HEK293 (cell line): ENCODE measurements around the gene TESK2.

ENCODE experiments used
- CTCF ChIP-seq: fragments of 450-650 bp; formaldehyde crosslinking; IDR thresholded peaks from 2 replicates; pipeline ENCODE4 v1.5.1; 2016; ENCODE audit warnings: missing biosample characterization, missing genetic modification characterization
- ZNF10 ChIP-seq: fragments of 450-650 bp; formaldehyde crosslinking; IDR thresholded peaks from 2 replicates; pipeline ENCODE4 v1.5.1; 2017; ENCODE audit warnings: missing biosample characterization, missing genetic modification characterization
- ZNF423 ChIP-seq: fragments of 450-650 bp; formaldehyde crosslinking; IDR thresholded peaks from 2 replicates; pipeline ENCODE4 v1.5.1; 2016; ENCODE audit warnings: missing biosample characterization, missing genetic modification characterization

- no peak for TF ChIP-seq ZNF423 (tag by site-specific recombination)
- no peak for TF ChIP-seq ZNF10 (tag by site-specific recombination)
- no peak for TF ChIP-seq CTCF
Measured at GRCh38 chr1:45397285-45397684, 93.7 kb downstream of the TESK2 start.
